Upper lobe of left lung (tissue), 4 donors: ENCODE measurements around the gene SMAP1.

ENCODE experiments used
- CTCF ChIP-seq, 6 experiments: fragments of 450-650 bp in 4 of 6; fragments of 200-600 bp in 2 of 6; sonication (generic) in 2 of 6; IDR thresholded peaks; one replicate each; pipeline ENCODE4 v1.5.1; 2016 to 2019; ENCODE audit warnings: antibody characterized with exemption in 6 of 6
- POLR2A ChIP-seq, 4 donors: fragments of 450-650 bp; IDR thresholded peaks; one replicate each; pipeline ENCODE4 v1.5.1; 2016 to 2017; ENCODE audit warnings: antibody characterized with exemption in 4 of 4, mild to moderate bottlenecking in 2 of 4

GRCh38 chr6:70806086-70806485 is 138.4 kb downstream of the SMAP1 start:
- no peak for TF ChIP-seq CTCF (IDR thresholded peaks at IDR 0.05)
- TF ChIP-seq POLR2A (IDR thresholded peaks at IDR 0.05): no peak
